CD8-positive, alpha-beta memory T cell (primary cell): ENCODE results near the gene MYH9. TPM values are rescaled to one million over a fixed set of nuclear protein-coding genes. Genes with fewer than 3 reads are reported as not detected.
A peak's percentile ranks its signal among the peaks of the same experiment; 100 is the strongest.

ENCODE experiments used
- CTCF ChIA-PET: fragments of 350-600 bp; sonication (Branson Sonifier 250); formaldehyde crosslinking; loops from one replicate; lab custom pipeline; 2021; ENCODE audit warnings: antibody characterized with exemption; lab: Charles Lee
- POLR2A ChIA-PET: fragments of 350-600 bp; sonication (Branson Sonifier 250); formaldehyde crosslinking; loops from one replicate; lab custom pipeline; 2021; ENCODE audit warnings: antibody characterized with exemption; lab: Charles Lee
- DNase-seq, 5 donors: peaks; one replicate each; pipeline versions ENCODE4 v3.0.0 to v3.0.0-alpha.2; 2020 to 2022; ENCODE audit warnings: mixed read lengths in 1 of 5
- H3K27ac ChIP-seq: one replicate; pipeline ENCODE4 v1.7.0; 2013; ENCODE audit warnings: low read depth, mild to moderate bottlenecking, low read length, moderate library complexity
- H3K27me3 ChIP-seq: 2 replicates; pipeline ENCODE4 v1.7.0; 2013; ENCODE audit warnings: low read length, mild to moderate bottlenecking; ENCODE audit not compliant: insufficient read depth, poor library complexity, severe bottlenecking
- H3K36me3 ChIP-seq: 2 replicates; pipeline ENCODE4 v1.7.0; 2013; ENCODE audit warnings: mild to moderate bottlenecking, low read length, moderate library complexity; ENCODE audit not compliant: insufficient read depth
- H3K4me1 ChIP-seq: 2 replicates; pipeline ENCODE4 v1.7.0; 2013; ENCODE audit warnings: mild to moderate bottlenecking, low read length, moderate library complexity; ENCODE audit not compliant: insufficient read depth
- H3K4me3 ChIP-seq: 2 replicates; pipeline ENCODE4 v1.7.0; 2013; ENCODE audit warnings: mild to moderate bottlenecking, low read length
- H3K9me3 ChIP-seq: 2 replicates; pipeline ENCODE4 v1.7.0; 2013; ENCODE audit warnings: mild to moderate bottlenecking, low read length
- H3K27ac Mint-ChIP-seq, 8 donors: one replicate each; pipeline ENCODE4 v1.8.0; 2020 to 2021; ENCODE audit warnings: mixed read lengths in 8 of 8, mild to moderate bottlenecking in 6 of 8, inconsistent platforms in 3 of 8, moderate library complexity in 3 of 8
- H3K27me3 Mint-ChIP-seq, 2 donors: one replicate each; pipeline ENCODE4 v1.8.0; 2020 to 2021; ENCODE audit warnings: mixed read lengths in 2 of 2, mild to moderate bottlenecking in 1 of 2, moderate library complexity in 1 of 2
- H3K36me3 Mint-ChIP-seq, 3 donors: one replicate each; pipeline ENCODE4 v1.8.0; 2020 to 2021; ENCODE audit warnings: mixed read lengths in 3 of 3, inconsistent platforms in 1 of 3, mild to moderate bottlenecking in 1 of 3
- H3K4me1 Mint-ChIP-seq, 3 donors: one replicate each; pipeline ENCODE4 v1.8.0; 2020 to 2021; ENCODE audit warnings: mixed read lengths in 3 of 3, inconsistent platforms in 1 of 3, mild to moderate bottlenecking in 1 of 3
- H3K4me3 Mint-ChIP-seq, 7 donors: one replicate each; pipeline ENCODE4 v1.8.0; 2020 to 2021; ENCODE audit warnings: mixed read lengths in 7 of 7, mild to moderate bottlenecking in 6 of 7, moderate library complexity in 4 of 7, inconsistent platforms in 2 of 7
- H3K9me3 Mint-ChIP-seq, 5 donors: one replicate each; pipeline ENCODE4 v1.8.0; 2020 to 2022; ENCODE audit warnings: mixed read lengths in 5 of 5, mild to moderate bottlenecking in 3 of 5, moderate library complexity in 2 of 5, inconsistent platforms in 1 of 5
- polyA plus RNA-seq: library from polyadenylated mRNA; unstranded; fragments of 300-500 nt; fragmentation: Illumina TruSeq; gene quantifications from one replicate; pipeline ENCODE4 v1.2.3, GENCODE V29; 2021
- total RNA-seq, 2 experiments: library from RNA; stranded (reverse); gene quantifications; one replicate each; pipeline ENCODE4 v1.2.3, GENCODE V29; 2021

The MYH9 gene
- total and polyA plus RNA-seq, 3 experiments from 2014 or later: 425 to 684 (median 680) TPM

DNA sequence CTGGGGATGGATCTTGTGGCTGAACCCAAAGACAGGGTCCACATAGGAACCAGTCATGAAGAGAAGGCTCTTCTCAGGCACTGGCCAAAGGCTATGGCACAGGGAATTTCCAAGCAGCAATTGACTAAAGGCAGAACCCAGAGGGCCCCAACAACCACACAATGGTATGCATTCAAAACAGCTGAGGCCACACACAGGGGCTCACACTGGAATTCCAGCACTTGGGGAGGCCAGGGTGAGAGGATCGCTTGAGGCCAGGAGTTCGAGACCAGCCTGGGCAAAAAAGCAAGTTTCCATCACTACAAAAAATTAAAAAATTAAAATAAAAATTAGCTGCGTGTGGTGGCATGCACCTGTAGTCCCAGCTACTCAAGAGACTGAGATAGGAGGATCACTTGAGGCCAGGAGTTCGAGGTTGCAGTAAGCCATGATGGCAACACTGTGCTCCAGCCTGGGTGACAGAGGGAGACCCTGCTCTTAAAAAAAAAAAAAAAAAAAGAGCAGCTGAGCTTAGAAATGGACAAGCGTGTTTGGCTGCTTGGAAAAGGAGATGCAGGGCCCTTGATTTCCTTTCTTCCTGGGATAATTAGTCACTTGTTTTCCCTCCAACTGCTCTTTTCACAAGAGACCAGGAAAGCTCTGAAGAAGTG lies 44.6 kb downstream of the MYH9 start:
- peaks cover 21 to 90% (median 27%) of the 10 kb centered on the region in 3 donors for H3K36me3 Mint-ChIP-seq
- no peaks in the 10 kb centered on the region for H3K9me3 ChIP-seq
- DNase-seq: no peak
- H3K4me1 Mint-ChIP-seq: peaks cover 72 to 92% (median 86%) of the 10 kb centered on the region in 3 donors
- no peaks in the 10 kb centered on the region for H3K9me3 Mint-ChIP-seq
- peaks cover 91% of the 10 kb centered on the region for H3K4me1 ChIP-seq
- ChIA-PET POLR2A (interaction anchor here (0.6 to 2.5 kb wide), 7 partner anchors 9 to 36 kb away, joined by 3 to 11 read pairs (median 4); no protein-coding TSS in a partner anchor), CTCF (interaction anchor here (0.8 to 4.2 kb wide), 15 partner anchors 10 to 128 kb away, joined by 3 to 17 read pairs (median 3); no protein-coding TSS in a partner anchor)
- H3K4me3 Mint-ChIP-seq: peak overlapping the region in 3 of 7 donors; percentile 48 to 77 (median 62)
- peaks cover 0 to 3% of the 10 kb centered on the region in 2 donors for H3K27me3 Mint-ChIP-seq
- peaks cover 72% of the 10 kb centered on the region for H3K36me3 ChIP-seq
- H3K4me3 ChIP-seq: no peak overlapping the region
- no peaks in the 10 kb centered on the region for H3K27me3 ChIP-seq
- peak overlapping the region; percentile 19 to 99 (median 94) for H3K27ac Mint-ChIP-seq
- H3K27ac ChIP-seq: no peak overlapping the region

DNA sequence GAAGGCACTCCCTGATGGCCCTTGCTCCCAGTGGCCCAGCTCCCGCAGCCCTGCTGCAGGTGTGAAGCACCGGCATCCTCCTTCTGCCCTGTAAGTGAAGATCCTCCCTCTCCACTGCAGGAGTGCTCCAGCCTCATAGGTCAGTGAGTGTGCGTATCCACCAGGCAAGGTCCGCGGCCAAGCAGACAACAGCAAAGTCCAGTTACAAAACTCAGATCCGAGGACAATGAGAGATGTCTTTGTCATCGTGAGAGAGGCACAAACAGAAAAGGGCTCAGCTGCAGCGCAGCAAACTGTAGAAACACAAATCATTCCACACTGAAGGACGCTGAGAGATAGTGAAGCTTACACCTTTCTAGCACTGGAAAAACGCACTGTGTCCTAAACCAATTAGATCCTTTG lies 46.1 kb downstream of the MYH9 start:
- Histone ChIP-seq H3K4me1 (peaks cover 95% of the 10 kb centered on the region), H3K36me3 (peaks cover 76% of the 10 kb centered on the region), H3K9me3 (no peaks in the 10 kb centered on the region), H3K4me3 (no peak overlapping the region), H3K27ac (no peak overlapping the region), H3K27me3 (no peaks in the 10 kb centered on the region)
- CTCF ChIA-PET: interaction anchor here (1.1 to 4.2 kb wide), 3 partner anchors 10 to 40 kb away, joined by 3 to 17 read pairs (median 14); no protein-coding TSS in a partner anchor
- Mint-ChIP-seq H3K4me3 (peak overlapping the region in 2 of 7 donors; percentile 32 to 52), H3K36me3 (peaks cover 24 to 92% (median 29%) of the 10 kb centered on the region in 3 donors), H3K4me1 (peaks cover 74 to 96% (median 89%) of the 10 kb centered on the region in 3 donors), H3K27me3 (peaks cover 0 to 3% of the 10 kb centered on the region in 2 donors), H3K9me3 (no peaks in the 10 kb centered on the region), H3K27ac (peak overlapping the region; percentile 89 to 99 (median 96))
- DNase-seq: no peak
- POLR2A ChIA-PET: interaction anchor here (1.8 kb wide), 1 partner anchor 43 kb away, joined by 6 read pairs; no protein-coding TSS in a partner anchor

DNA sequence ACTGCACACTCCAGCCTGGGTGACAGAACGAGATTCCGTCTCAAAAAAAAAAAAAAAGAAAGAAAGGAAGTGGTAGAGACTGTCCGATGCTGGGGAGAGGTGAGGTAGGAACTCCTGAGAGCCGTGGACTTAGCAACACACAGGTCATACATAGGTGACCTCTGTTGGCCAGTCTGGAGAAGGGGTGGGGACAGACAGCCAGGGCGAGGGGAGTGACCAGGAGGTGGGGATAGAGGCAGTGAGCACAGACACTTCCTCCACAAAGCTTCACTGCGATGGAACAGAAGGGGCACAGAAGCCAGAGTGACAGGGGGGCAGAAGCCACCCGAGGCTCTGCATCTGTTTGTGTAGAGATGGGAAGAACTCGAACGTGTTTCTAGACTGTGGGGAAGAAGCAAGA lies 47.1 kb downstream of the MYH9 start:
- CTCF ChIA-PET: interaction anchor here (1.2 to 3.3 kb wide), 7 partner anchors 12 to 130 kb away, joined by 3 to 14 read pairs (median 5); no protein-coding TSS in a partner anchor
- DNase-seq: no peak
- peaks cover 24 to 94% (median 32%) of the 10 kb centered on the region in 3 donors for H3K36me3 Mint-ChIP-seq
- peak overlapping the region; percentile 90 to 99 (median 95) for H3K27ac Mint-ChIP-seq
- peak overlapping the region; percentile 5 to 81 (median 58) for H3K4me3 Mint-ChIP-seq
- H3K4me1 Mint-ChIP-seq: peaks cover 79 to 96% (median 92%) of the 10 kb centered on the region in 3 donors
- no peaks in the 10 kb centered on the region for H3K9me3 Mint-ChIP-seq
- Histone ChIP-seq H3K4me3 (no peak overlapping the region), H3K9me3 (no peaks in the 10 kb centered on the region), H3K27me3 (no peaks in the 10 kb centered on the region), H3K4me1 (peaks cover 98% of the 10 kb centered on the region), H3K36me3 (peaks cover 78% of the 10 kb centered on the region), H3K27ac (no peak overlapping the region)
- POLR2A ChIA-PET: interaction anchor here (0.6 to 1.3 kb wide), 3 partner anchors 28 to 89 kb away, joined by 3 to 4 read pairs (median 4); no protein-coding TSS in a partner anchor
- peaks cover 0 to 4% of the 10 kb centered on the region in 2 donors for H3K27me3 Mint-ChIP-seq

DNA sequence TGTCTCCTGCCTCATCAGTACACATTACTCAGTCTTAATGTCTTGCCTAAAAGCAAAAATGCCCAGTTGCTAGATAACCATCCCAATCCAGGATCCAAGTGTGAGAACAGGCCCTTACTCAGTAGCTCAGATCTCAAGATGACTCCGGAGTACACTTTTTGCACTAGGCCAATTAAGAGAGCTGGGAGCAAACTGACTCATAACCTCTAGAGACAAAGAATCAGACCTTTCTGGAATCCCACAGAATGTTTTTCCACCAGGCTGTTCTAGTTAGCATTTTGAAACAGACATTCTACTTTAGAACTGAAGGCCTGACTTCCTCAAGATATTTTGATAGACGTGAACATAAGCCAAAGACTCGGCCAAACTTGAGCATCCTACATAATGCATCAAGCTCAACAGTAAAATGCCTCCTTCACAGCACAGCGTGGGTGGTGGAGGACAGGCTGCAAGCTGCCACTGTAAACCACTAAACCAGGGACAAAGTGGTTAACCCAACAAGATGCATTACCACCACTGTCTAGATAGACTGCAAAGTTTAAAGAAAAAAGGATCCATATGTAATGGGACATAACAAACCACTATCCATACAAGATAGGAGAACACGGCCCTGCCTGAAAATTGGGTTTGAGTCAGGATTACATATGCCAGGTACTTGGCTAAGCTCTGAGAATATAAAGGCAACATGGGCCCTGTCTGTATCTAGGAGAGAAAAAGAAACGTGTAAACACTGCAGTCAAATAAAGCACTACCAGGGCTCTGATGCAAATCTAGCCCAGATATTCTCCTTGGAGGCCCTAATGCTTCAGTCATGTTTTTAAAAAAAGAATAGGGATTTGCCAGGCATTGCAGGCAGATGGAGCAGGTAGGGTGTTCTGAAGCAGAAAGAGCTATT lies 48.3 kb downstream of the MYH9 start:
- Mint-ChIP-seq H3K4me3 (peak overlapping the region; percentile 40 to 67 (median 65)), H3K4me1 (peaks cover 83 to 97% (median 95%) of the 10 kb centered on the region in 3 donors), H3K9me3 (no peaks in the 10 kb centered on the region), H3K27me3 (peaks cover 0 to 2% of the 10 kb centered on the region in 2 donors), H3K36me3 (peaks cover 24 to 95% (median 32%) of the 10 kb centered on the region in 3 donors), H3K27ac (peak overlapping the region; percentile 90 to 99 (median 93))
- Histone ChIP-seq H3K36me3 (peaks cover 81% of the 10 kb centered on the region), H3K4me3 (no peak overlapping the region), H3K27me3 (no peaks in the 10 kb centered on the region), H3K4me1 (peaks cover 98% of the 10 kb centered on the region), H3K9me3 (no peaks in the 10 kb centered on the region), H3K27ac (no peak overlapping the region)
- ChIA-PET CTCF (interaction anchor here (0.8 to 3.3 kb wide), 15 partner anchors 12 to 147 kb away, joined by 3 to 14 read pairs (median 4); no protein-coding TSS in a partner anchor), POLR2A (interaction anchor here (0.7 to 1.8 kb wide), 6 partner anchors 9 to 38 kb away, joined by 3 to 5 read pairs (median 4); no protein-coding TSS in a partner anchor)
- peak in 1 of 5 donors; percentile 47 for DNase-seq

- peaks cover 0 to 2% of the 10 kb centered on the region in 2 donors for H3K27me3 Mint-ChIP-seq
- peaks cover 24 to 95% (median 36%) of the 10 kb centered on the region in 3 donors for H3K36me3 Mint-ChIP-seq
- no peaks in the 10 kb centered on the region for H3K9me3 Mint-ChIP-seq
- peaks cover 69% of the 10 kb centered on the region for H3K36me3 ChIP-seq
- DNase-seq: peak in 1 of 5 donors; percentile 62
- CTCF ChIA-PET: interaction anchor here (1.0 to 8.1 kb wide), 5 partner anchors 9 to 48 kb away, joined by 4 to 44 read pairs (median 4); partner anchors contain the start of gene MYH9
- H3K4me3 ChIP-seq: peak overlapping the region; percentile 15
- peaks cover 98% of the 10 kb centered on the region for H3K4me1 ChIP-seq
- H3K27ac Mint-ChIP-seq: peak overlapping the region; percentile 94 to 100 (median 99)
- H3K4me3 Mint-ChIP-seq: peak overlapping the region; percentile 11 to 92 (median 86)
- POLR2A ChIA-PET: interaction anchor here (0.6 to 1.4 kb wide), 8 partner anchors 8 to 143 kb away, joined by 3 to 6 read pairs (median 3); no protein-coding TSS in a partner anchor
- H3K9me3 ChIP-seq: no peaks in the 10 kb centered on the region
- no peaks in the 10 kb centered on the region for H3K27me3 ChIP-seq
- H3K4me1 Mint-ChIP-seq: peaks cover 87 to 98% (median 98%) of the 10 kb centered on the region in 3 donors
- H3K27ac ChIP-seq: no peak overlapping the region
Observed at GRCh38 chr22:36337365-36338130, 50.2 kb downstream of the MYH9 start.

- H3K4me1 Mint-ChIP-seq: peaks cover 86 to 98% (median 98%) of the 10 kb centered on the region in 3 donors
- no peak overlapping the region for H3K4me3 ChIP-seq
- peak overlapping the region; percentile 94 to 100 (median 99) for H3K27ac Mint-ChIP-seq
- peaks cover 0 to 4% of the 10 kb centered on the region in 2 donors for H3K27me3 Mint-ChIP-seq
- no peak for DNase-seq
- peaks cover 99% of the 10 kb centered on the region for H3K4me1 ChIP-seq
- no peak overlapping the region for H3K27ac ChIP-seq
- ChIA-PET CTCF (interaction anchor here (1.0 to 8.1 kb wide), 7 partner anchors 8 to 150 kb away, joined by 3 to 44 read pairs (median 4); partner anchors contain the start of gene MYH9), POLR2A (interaction anchor here (0.9 to 5.5 kb wide), 5 partner anchors 7 to 41 kb away, joined by 3 to 60 read pairs (median 4); no protein-coding TSS in a partner anchor)
- no peaks in the 10 kb centered on the region for H3K9me3 Mint-ChIP-seq
- no peaks in the 10 kb centered on the region for H3K9me3 ChIP-seq
- no peaks in the 10 kb centered on the region for H3K27me3 ChIP-seq
- peak overlapping the region; percentile 21 to 94 (median 89) for H3K4me3 Mint-ChIP-seq
- H3K36me3 Mint-ChIP-seq: peaks cover 19 to 89% (median 34%) of the 10 kb centered on the region in 3 donors
- peaks cover 59% of the 10 kb centered on the region for H3K36me3 ChIP-seq
Observed at GRCh38 chr22:36336246-36337182, 51.3 kb downstream of the MYH9 start.
